ENCODE results near the gene KDELR3. TPM values are rescaled to one million over a fixed set of nuclear protein-coding genes. Genes with fewer than 3 reads are reported as not detected.

Gene KDELR3
- total RNA-seq, 1 experiment from 2014 or later, result 7.3 TPM

DNA sequence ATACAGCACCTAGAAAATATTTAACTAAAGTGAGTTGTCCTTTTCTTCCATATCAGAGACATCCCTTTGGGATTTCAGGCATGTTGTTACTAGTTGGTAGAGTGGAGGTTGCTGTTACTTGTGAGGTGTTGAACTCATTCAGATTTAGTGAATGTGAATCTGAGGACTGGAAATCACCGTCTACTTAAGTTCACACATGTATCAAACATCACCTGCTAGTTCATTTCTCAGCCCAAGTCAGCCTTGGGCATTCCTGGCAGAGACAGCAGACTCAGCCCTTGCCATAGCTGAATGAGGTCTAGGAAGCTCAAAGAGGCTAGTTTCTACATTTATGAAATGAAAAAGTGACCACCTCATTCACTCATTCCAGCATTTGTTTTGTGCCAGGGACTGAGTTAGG lies 9.7 kb downstream of the KDELR3 start:
- no peak overlapping the region for H3T11ph ChIP-seq (ENCODE audit: low read length)
- H2BK15ac ChIP-seq (ENCODE audit: low read depth, low read length), result no peak overlapping the region
- no peaks in the 10 kb centered on the region for H3K79me2 ChIP-seq (ENCODE audit: insufficient read depth, low read length)
- no peak overlapping the region for H2AFZ ChIP-seq (ENCODE audit: low read length)
- H3K23ac ChIP-seq (ENCODE audit: insufficient read length, low read depth, low read length), result no peak overlapping the region
- no peak overlapping the region for H3K27ac ChIP-seq (ENCODE audit: insufficient read length, low read depth, low read length)
- Mint-ChIP-seq H3K27ac (peak overlapping the region in 1 of 3 experiments; percentile 71; a peak in 2 of 7 replicates), H3K4me1 (peaks cover 6% of the 10 kb centered on the region in 2 experiments), H3K36me3 (ENCODE audit: insufficient read depth in 1 of 3, low read depth in 3 of 3) (peaks cover 6 to 24% (median 17%) of the 10 kb centered on the region in 3 experiments; a peak in 6 of 7 replicates), H3K4me3 (no peak overlapping the region), H3K9me3 (no peaks in the 10 kb centered on the region), H3K27me3 (ENCODE audit: low read depth) (no peaks in the 10 kb centered on the region; the same call in 1 of the 2 replicates)
- H3K14ac ChIP-seq (ENCODE audit: insufficient read depth, low read length), result no peak overlapping the region
- H3K18ac ChIP-seq (ENCODE audit: insufficient read length, low read depth, low read length), result no peak overlapping the region
- H3K27me3 ChIP-seq (ENCODE audit: insufficient read depth, low read length), result no peaks in the 10 kb centered on the region
- TF ChIP-seq CTCF (conservative IDR thresholded peaks at IDR 0.05), result no peak
- no peak overlapping the region for H2BK12ac ChIP-seq (ENCODE audit: insufficient read length, low read depth, low read length)
- no peaks in the 10 kb centered on the region for H4K20me1 ChIP-seq (ENCODE audit: control insufficient read depth, insufficient read depth, insufficient read length)
- H4K8ac ChIP-seq (replicated peaks; ENCODE audit: insufficient read length, low read depth, low read length), result no peak overlapping the region
- H3K4me1 ChIP-seq (ENCODE audit: insufficient read depth, low read length), result no peaks in the 10 kb centered on the region
- H2BK20ac ChIP-seq (ENCODE audit: low read depth, low read length, poor library complexity, severe bottlenecking), result no peak overlapping the region
- no peak overlapping the region for H3K56ac ChIP-seq (ENCODE audit: insufficient read length, low read depth, low read length)
- H2AK5ac ChIP-seq (ENCODE audit: insufficient read length, low read length), result no peak overlapping the region
- no peak overlapping the region for H3K9ac ChIP-seq (ENCODE audit: extremely low read depth, insufficient read length, low read length)
- WGBS (ENCODE audit: extremely low coverage, insufficient read length, low lambda C conversion rate), result no CpG with 5 or more reads among the region's 1 CpG
- H4K91ac ChIP-seq (ENCODE audit: insufficient read length, low read depth, low read length), result no peak overlapping the region
- no peak overlapping the region for H3K4me2 ChIP-seq (ENCODE audit: insufficient read depth, insufficient read length, low read length)
- H3K23me2 ChIP-seq (ENCODE audit: insufficient read length, low read depth, low read length, poor library complexity, severe bottlenecking), result no peaks in the 10 kb centered on the region
- H3K4ac ChIP-seq (ENCODE audit: low read depth, low read length), result no peak overlapping the region
- no peak overlapping the region for H2BK120ac ChIP-seq (ENCODE audit: low read depth, low read length, poor library complexity, severe bottlenecking)
- DNase-seq, result no peak
- H4K5ac ChIP-seq (ENCODE audit: insufficient read length, low read depth, low read length), result no peak overlapping the region
- no peaks in the 10 kb centered on the region for H3K79me1 ChIP-seq (ENCODE audit: insufficient read depth, low read depth, low read length, poor library complexity, severe bottlenecking)
- H3K9me3 ChIP-seq (ENCODE audit: control insufficient read depth, low read depth, low read length), result no peaks in the 10 kb centered on the region
- no peak overlapping the region for H2BK5ac ChIP-seq (ENCODE audit: insufficient read length, low read length)

Data from H9 (cell line).